Psoas muscle (tissue), 8 donors: ENCODE data around the gene ALDH1L2. TPM values are rescaled to one million over a fixed set of nuclear protein-coding genes. Genes with fewer than 3 reads are reported as not detected.

ENCODE experiments used
- ATAC-seq, 4 donors: fragments of 200-7000 bp; cut with Tn5 transposase; one replicate each; pipeline ENCODE4 v1.9.1; 2020; ENCODE audit warnings: moderate library complexity in 3 of 4, mild to moderate bottlenecking in 2 of 4
- DNase-seq, 2 donors: peaks; one replicate each; pipeline ENCODE4 v3.0.0-alpha.2; 2020
- H3K27ac ChIP-seq: fragments of 200-600 bp; one replicate; pipeline ENCODE4 v1.8.0; 2022
- H3K27me3 ChIP-seq, 3 donors: fragments of 200-600 bp in 1 of 3; one replicate each; pipeline versions ENCODE4 v1.6.1 to v1.8.0; 2013 to 2022; ENCODE audit warnings: low read length in 2 of 3, mild to moderate bottlenecking in 2 of 3, moderate library complexity in 1 of 3; ENCODE audit not compliant: insufficient read depth in 3 of 3
- H3K36me3 ChIP-seq, 2 donors: fragments of 200-600 bp in 1 of 2; one replicate each; pipeline versions ENCODE4 v1.6.1 to v1.8.0; 2013 to 2022; ENCODE audit warnings: low read depth in 1 of 2, mild to moderate bottlenecking in 1 of 2, moderate library complexity in 1 of 2; ENCODE audit not compliant: insufficient read depth in 1 of 2
- H3K4me1 ChIP-seq: fragments of 200-600 bp; one replicate; pipeline ENCODE4 v1.8.0; 2022
- H3K4me3 ChIP-seq: fragments of 200-600 bp; one replicate; pipeline ENCODE4 v1.8.0; 2022; ENCODE audit warnings: mild to moderate bottlenecking
- H3K9me3 ChIP-seq: fragments of 200-600 bp; one replicate; pipeline ENCODE4 v1.8.0; 2022
- WGBS, 3 donors: extraction: QIAGEN DNeasy Blood & Tissue Kit; methylation state at CpG; one replicate each; pipeline versions ENCODE4 v1.1.6 to v1.1.7; 2013; 5-methylcytosine and 5-hydroxymethylcytosine counted together
- intact Hi-C, 2 donors: fragments of 100-400 bp; cut with DNase I; formaldehyde crosslinking; loops; one replicate each; pipeline versions ENCODE4 v1.11.0 to v1.14.2; 2022
- polyA plus RNA-seq, 3 donors: library from polyadenylated mRNA; stranded (reverse); fragments of 200-250 nt; gene quantifications; one replicate each; pipeline ENCODE4 v1.2.3, GENCODE V29; 2013
- total RNA-seq, 4 donors: library from RNA; stranded (reverse); fragmentation: NEBNext Ultra II Directional in 2 of 4; extraction: Animal tissue kit (Norgen Biotek cat#: 25700) in 2 of 4; gene quantifications; one replicate each; pipeline versions ENCODE4 v1.2.1 to v1.2.4, GENCODE V29; 2021 to 2023
- TF ChIP-seq, protein P1 (sequence below): fragments of 200-600 bp; IDR thresholded peaks from one replicate; pipeline ENCODE4 v1.8.0; 2022; ENCODE audit warnings: antibody characterized with exemption
- donor health status: healthy with polysubstance abuse.
- donor health status: DM: no; HTN: no; CAD: no; lungs with moderate emphysema.
- donor health status: Bipolar disorder and iron deficiency.
- donor health status: healthy.
- donor health status: DM: yes; HTN: yes; CAD: no.
- donor health status: DM: no; HTN: no; CAD: no.
- donor health status: DM: no; HTN: no; CAD: no.
- donor health status: DM: yes; HTN: yes; CAD: no.

ALDH1L2 gene
- total and polyA plus RNA-seq, 7 donors = 0.14 to 3.1 (median 0.93) TPM

DNA sequence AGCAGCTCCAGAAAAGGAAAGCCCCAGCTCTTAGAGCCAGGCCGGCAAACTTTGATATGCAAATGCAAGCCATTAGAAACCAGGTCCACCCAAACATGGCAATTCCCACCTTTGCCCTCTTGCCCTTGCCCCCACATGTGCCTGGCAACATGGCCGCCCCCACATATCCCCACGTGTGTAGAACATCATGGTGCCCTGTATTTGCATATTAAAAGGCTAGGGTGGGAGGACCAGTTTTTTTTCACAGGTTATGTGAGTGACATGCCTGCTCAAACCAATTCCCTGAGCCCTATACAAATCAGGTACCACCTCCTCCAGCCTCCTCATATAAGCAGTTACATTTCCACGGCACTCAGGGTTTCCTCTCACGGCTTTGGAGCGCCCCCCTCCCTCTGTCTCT lies 6.1 kb upstream of the ALDH1L2 start:
- WGBS, 3 donors = 72 to 74% (median 73%) methylated on average over 6 of the region's 6 CpGs
- ATAC-seq (no peak), DNase-seq (no peak)
- TF ChIP-seq, protein P1, sequence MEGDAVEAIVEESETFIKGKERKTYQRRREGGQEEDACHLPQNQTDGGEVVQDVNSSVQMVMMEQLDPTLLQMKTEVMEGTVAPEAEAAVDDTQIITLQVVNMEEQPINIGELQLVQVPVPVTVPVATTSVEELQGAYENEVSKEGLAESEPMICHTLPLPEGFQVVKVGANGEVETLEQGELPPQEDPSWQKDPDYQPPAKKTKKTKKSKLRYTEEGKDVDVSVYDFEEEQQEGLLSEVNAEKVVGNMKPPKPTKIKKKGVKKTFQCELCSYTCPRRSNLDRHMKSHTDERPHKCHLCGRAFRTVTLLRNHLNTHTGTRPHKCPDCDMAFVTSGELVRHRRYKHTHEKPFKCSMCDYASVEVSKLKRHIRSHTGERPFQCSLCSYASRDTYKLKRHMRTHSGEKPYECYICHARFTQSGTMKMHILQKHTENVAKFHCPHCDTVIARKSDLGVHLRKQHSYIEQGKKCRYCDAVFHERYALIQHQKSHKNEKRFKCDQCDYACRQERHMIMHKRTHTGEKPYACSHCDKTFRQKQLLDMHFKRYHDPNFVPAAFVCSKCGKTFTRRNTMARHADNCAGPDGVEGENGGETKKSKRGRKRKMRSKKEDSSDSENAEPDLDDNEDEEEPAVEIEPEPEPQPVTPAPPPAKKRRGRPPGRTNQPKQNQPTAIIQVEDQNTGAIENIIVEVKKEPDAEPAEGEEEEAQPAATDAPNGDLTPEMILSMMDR = no peak
- no peak overlapping the region for H3K4me3 ChIP-seq
- peaks cover 6% of the 10 kb centered on the region for H3K9me3 ChIP-seq
- no peaks in the 10 kb centered on the region for H3K4me1 ChIP-seq
- peaks cover 0 to 4% (median 0%) of the 10 kb centered on the region in 3 donors for H3K27me3 ChIP-seq
- no peaks in the 10 kb centered on the region for H3K36me3 ChIP-seq
- H3K27ac ChIP-seq = no peak overlapping the region
- intact Hi-C loops = no loop called here

DNA sequence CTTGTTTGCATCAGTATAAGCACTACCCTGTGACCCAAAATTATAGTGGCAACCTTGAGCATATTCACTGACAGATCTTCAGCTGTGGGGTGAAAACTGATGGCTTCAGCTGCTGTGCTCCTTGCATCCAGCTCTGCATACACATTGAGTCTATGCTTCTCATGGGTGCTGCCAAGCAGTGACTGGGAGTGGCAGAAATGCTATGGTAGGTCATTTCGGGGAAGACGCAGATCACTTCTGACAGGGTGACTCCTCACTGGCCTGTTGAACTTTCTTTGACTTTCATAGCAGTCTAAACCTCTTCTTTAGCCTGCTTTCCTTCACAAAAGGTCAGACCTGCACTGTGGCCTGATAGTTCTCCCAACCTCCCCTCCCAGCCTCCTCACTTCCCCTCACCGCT lies 5.6 kb upstream of the ALDH1L2 start:
- H3K27ac ChIP-seq = no peak overlapping the region
- intact Hi-C loops = no loop called here
- TF ChIP-seq, protein P1 = no peak
- H3K27me3 ChIP-seq = peaks cover 0 to 4% (median 0%) of the 10 kb centered on the region in 3 donors
- WGBS, 3 donors = 88 to 89% (median 88%) methylated on average over 3 of the region's 3 CpGs
- no peak overlapping the region for H3K4me3 ChIP-seq
- DNase-seq (no peak), ATAC-seq (no peak)
- peaks cover 2% of the 10 kb centered on the region for H3K9me3 ChIP-seq
- no peaks in the 10 kb centered on the region for H3K4me1 ChIP-seq
- no peaks in the 10 kb centered on the region for H3K36me3 ChIP-seq

DNA sequence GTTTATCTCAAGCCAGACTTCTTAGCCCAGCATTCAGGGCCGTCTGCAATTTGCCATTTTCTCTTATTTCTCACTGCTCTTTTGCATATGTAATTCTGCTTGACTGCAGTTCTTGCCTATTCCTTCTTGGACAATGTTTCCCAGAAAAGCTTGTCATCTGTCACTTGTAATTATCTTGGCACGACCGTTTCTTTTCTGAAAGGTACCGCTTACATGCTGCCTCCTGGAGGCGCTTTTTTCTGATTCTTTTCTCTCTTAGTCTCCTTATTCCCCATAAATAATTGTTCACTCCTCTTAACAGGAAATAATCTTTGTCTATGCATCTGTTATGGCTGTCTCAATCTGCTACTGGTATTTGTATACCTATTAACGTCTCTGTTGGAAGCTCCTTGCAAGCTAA lies 1.2 kb upstream of the ALDH1L2 start:
- intact Hi-C loops = no loop called here
- no peaks in the 10 kb centered on the region for H3K36me3 ChIP-seq
- H3K9me3 ChIP-seq = no peaks in the 10 kb centered on the region
- H3K27me3 ChIP-seq = peaks cover 0 to 6% (median 0%) of the 10 kb centered on the region in 3 donors
- H3K4me1 ChIP-seq = peaks cover 9% of the 10 kb centered on the region
- WGBS, 3 donors = 78 to 83% (median 79%) methylated on average over 6 of the region's 6 CpGs
- ATAC-seq = no peak
- TF ChIP-seq, protein P1 = no peak
- DNase-seq = no peak
- no peak overlapping the region for H3K4me3 ChIP-seq
- H3K27ac ChIP-seq = no peak overlapping the region

DNA sequence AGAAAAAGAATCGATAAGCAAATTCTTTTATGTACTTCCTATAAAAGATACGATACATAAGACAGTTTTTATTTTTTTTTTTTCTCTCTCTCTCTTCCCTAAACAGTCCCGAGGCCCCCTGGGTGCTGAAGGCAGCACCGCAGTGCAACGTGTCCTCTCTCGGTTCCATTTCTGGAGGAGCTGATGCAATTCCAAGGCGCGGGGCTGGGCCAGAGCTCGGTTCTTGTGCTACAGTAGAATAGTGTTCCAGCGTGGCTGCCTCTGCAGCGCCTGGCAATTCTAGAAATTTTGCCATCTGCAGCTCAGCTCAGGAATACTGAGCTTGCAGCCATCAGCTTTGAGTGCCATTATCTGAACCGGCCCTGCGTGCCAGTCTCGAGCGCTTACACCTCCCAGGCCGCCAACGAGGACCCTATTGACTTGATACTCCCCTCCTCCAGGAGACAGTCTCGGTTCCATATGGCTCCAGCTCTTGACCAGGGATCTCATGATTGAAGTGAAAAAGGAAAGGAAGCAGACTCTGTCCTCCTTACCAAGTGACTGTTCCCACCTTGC lies 630 bp downstream of the ALDH1L2 start:
- TF ChIP-seq, protein P1 = no peak
- intact Hi-C loops = no loop called here

DNA sequence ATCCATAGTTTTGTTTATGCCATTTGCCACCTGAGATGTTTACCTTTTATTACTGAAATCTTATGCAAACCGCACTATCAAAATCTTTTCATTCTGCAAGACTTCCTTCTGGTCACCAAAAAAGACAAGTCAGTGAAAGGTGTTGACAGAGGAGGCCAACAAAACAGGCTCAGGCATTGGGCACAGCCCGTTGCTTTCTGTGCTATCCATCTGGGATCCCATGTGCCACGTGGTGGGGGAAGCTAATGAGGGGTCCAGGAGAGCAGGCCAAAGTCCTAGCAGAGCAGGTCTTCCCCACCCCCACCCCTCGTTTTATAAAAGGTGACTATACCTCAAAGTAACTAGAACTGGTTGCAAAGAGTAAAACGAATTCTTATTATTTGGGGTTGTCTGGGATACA lies 1.2 kb downstream of the ALDH1L2 start:
- no peak overlapping the region for H3K27ac ChIP-seq
- H3K4me1 ChIP-seq = peaks cover 9% of the 10 kb centered on the region
- DNase-seq (no peak), ATAC-seq (no peak)
- H3K9me3 ChIP-seq = no peaks in the 10 kb centered on the region
- no peaks in the 10 kb centered on the region for H3K36me3 ChIP-seq
- H3K4me3 ChIP-seq = peak overlapping the region; percentile 70
- 59 to 66% (median 65%) methylated on average over 5 of the region's 5 CpGs for WGBS, 3 donors
- intact Hi-C loops = no loop called here
- peaks cover 0 to 6% (median 0%) of the 10 kb centered on the region in 3 donors for H3K27me3 ChIP-seq
- TF ChIP-seq, protein P1 = no peak

More for the DNA sequence above, 630 bp downstream of the ALDH1L2 start:
- 9 to 15% (median 10%) methylated on average over 18 of the region's 18 CpGs for WGBS, 3 donors
- DNase-seq (peak; percentile 67 to 78), ATAC-seq (peak; percentile 33 to 71 (median 47))
- H3K4me3 ChIP-seq = peak overlapping the region; percentile 70
- H3K27me3 ChIP-seq = peaks cover 0 to 6% (median 0%) of the 10 kb centered on the region in 3 donors
- peaks cover 9% of the 10 kb centered on the region for H3K4me1 ChIP-seq
- H3K9me3 ChIP-seq = no peaks in the 10 kb centered on the region
- no peak overlapping the region for H3K27ac ChIP-seq
- H3K36me3 ChIP-seq = no peaks in the 10 kb centered on the region
